T-cell (primary cell): ENCODE measurements around the gene TAP2. TPM values are rescaled to one million over a fixed set of nuclear protein-coding genes. Genes with fewer than 3 reads are reported as not detected.
A peak's percentile ranks its signal among the peaks of the same experiment; 100 is the strongest.

Experiments
- ATAC-seq, 4 experiments: fragments of 200-7000 bp in 3 of 4; fragments of 150-1000 bp in 1 of 4; cut with Tn5 transposase; replicated peaks in 1 of 4; 1 replicate in 3 of 4; 2 replicates in 1 of 4; pipeline ENCODE4 v1.10.0; 2021; ENCODE audit warnings: moderate library complexity in 3 of 4, mild to moderate bottlenecking in 2 of 4, moderate number of reproducible peaks in 1 of 4
- CTCF ChIA-PET, 2 donors: fragments of 300-600 bp; sonication (Branson Sonifier 250); formaldehyde crosslinking; loops; one replicate each; lab custom pipeline; 2022; ENCODE audit warnings: antibody characterized with exemption in 2 of 2; lab: Charles Lee
- POLR2A ChIA-PET, 2 donors: fragments of 300-600 bp; sonication (Branson Sonifier 250); formaldehyde crosslinking; loops; one replicate each; lab custom pipeline; 2022; ENCODE audit warnings: antibody characterized with exemption in 2 of 2; lab: Charles Lee
- DNase-seq, 35 experiments: peaks; one replicate each; pipeline versions ENCODE4 v3.0.0 to v3.0.0-alpha.2; 2013 to 2023
- H3K27ac ChIP-seq: one replicate; pipeline ENCODE4 v1.5.1; 2013; ENCODE audit warnings: low read length
- H3K27me3 ChIP-seq, 2 experiments: replicated peaks in 1 of 2; 1 replicate in 1 of 2; 2 replicates in 1 of 2; pipeline versions ENCODE4 v1.6.1 to v1.7.0; 2013; ENCODE audit warnings: low read length in 1 of 2, mixed read lengths in 1 of 2; ENCODE audit not compliant: control insufficient read depth in 2 of 2, insufficient read depth in 2 of 2; ENCODE audit errors: extremely low read depth in 1 of 2
- H3K36me3 ChIP-seq, 2 donors: 1 replicate in 1 of 2; 2 replicates in 1 of 2; pipeline versions ENCODE4 v1.6.1 to v1.7.0; 2013; ENCODE audit warnings: low read length in 1 of 2; ENCODE audit not compliant: control insufficient read depth in 2 of 2, insufficient read depth in 1 of 2; ENCODE audit errors: extremely low read depth in 1 of 2
- H3K4me1 ChIP-seq, 2 experiments: 1 replicate in 1 of 2; 2 replicates in 1 of 2; pipeline versions ENCODE4 v1.6.1 to v1.7.0; 2013; ENCODE audit warnings: low read length in 2 of 2, mixed read lengths in 1 of 2; ENCODE audit not compliant: insufficient read depth in 2 of 2, control insufficient read depth in 1 of 2; ENCODE audit errors: extremely low read depth in 1 of 2
- H3K4me3 ChIP-seq, 2 donors: 1 replicate in 1 of 2; 2 replicates in 1 of 2; pipeline versions ENCODE4 v1.5.1 to v1.7.0; 2013; ENCODE audit warnings: mild to moderate bottlenecking in 2 of 2, low read length in 1 of 2, moderate library complexity in 1 of 2; ENCODE audit not compliant: control insufficient read depth in 1 of 2; ENCODE audit errors: extremely low read depth in 1 of 2
- H3K9me3 ChIP-seq: 2 replicates; pipeline ENCODE4 v1.7.0; 2013
- H3K27ac Mint-ChIP-seq, 2 donors: one replicate each; pipeline ENCODE4 v1.8.0; 2020 to 2021; ENCODE audit warnings: mild to moderate bottlenecking in 2 of 2, mixed read lengths in 2 of 2
- H3K27me3 Mint-ChIP-seq, 2 donors: one replicate each; pipeline ENCODE4 v1.8.0; 2021 to 2022; ENCODE audit warnings: mixed read lengths in 2 of 2
- H3K36me3 Mint-ChIP-seq: one replicate; pipeline ENCODE4 v1.8.0; 2021; ENCODE audit warnings: mixed read lengths
- H3K4me1 Mint-ChIP-seq, 3 donors: one replicate each; pipeline ENCODE4 v1.8.0; 2020 to 2022; ENCODE audit warnings: mixed read lengths in 3 of 3, mild to moderate bottlenecking in 1 of 3
- H3K4me3 Mint-ChIP-seq, 3 donors: one replicate each; pipeline ENCODE4 v1.8.0; 2020 to 2022; ENCODE audit warnings: mild to moderate bottlenecking in 3 of 3, mixed read lengths in 3 of 3, moderate library complexity in 3 of 3
- H3K9me3 Mint-ChIP-seq, 3 donors: one replicate each; pipeline ENCODE4 v1.8.0; 2020 to 2022; ENCODE audit warnings: mixed read lengths in 3 of 3
- WGBS: methylation state at CpG from one replicate; pipeline ENCODE4 v1.1.5; 2013; ENCODE audit warnings: missing lambda C conversion rate; ENCODE audit not compliant: insufficient coverage; 5-methylcytosine and 5-hydroxymethylcytosine counted together
- total RNA-seq, 35 experiments: library from RNA in 6 of 35; stranded (reverse) in 6 of 35; fragments of 120-200 nt in 1 of 35; gene quantifications; one replicate each; pipeline versions ENCODE4 v1.2.1 to v1.2.4 and lab custom pipeline; 2013 to 2026

TAP2 gene
- total RNA-seq, 5 donors from 2014 or later (not counting 1 experiment from before 2014, with no cell fraction given), result 116 to 147 (median 140) TPM

DNA sequence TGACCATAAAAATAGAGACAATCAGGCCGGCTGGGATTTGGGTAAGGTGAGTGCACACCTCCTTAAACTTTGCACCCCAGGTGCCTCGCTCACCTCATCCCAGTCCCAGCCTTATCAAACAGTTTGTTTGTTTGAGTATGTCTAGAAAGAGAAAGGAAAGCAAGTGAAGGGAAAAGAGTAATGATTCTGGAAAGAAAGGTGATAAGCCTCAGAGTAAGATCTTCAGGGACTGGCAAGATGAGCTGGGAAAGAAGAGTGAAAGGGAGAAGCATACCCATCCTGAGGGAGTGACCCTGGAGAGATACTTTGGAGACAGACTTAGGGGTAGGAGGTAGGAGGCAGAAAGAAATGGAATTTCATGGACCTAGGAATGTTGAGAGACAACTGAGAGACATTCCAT is 1.7 kb downstream of the TAP2 start:
- peaks cover 17 to 67% of the 10 kb centered on the region in 2 donors for H3K36me3 ChIP-seq
- H3K4me1 ChIP-seq, result peaks cover 25 to 56% of the 10 kb centered on the region in 2 experiments
- no peak overlapping the region for H3K4me3 ChIP-seq
- DNase-seq (no peak), ATAC-seq (no peak)
- Mint-ChIP-seq H3K4me3 (peak overlapping the region; percentile 72 to 92 (median 84)), H3K27me3 (no peaks in the 10 kb centered on the region), H3K36me3 (peaks cover 61% of the 10 kb centered on the region), H3K27ac (peak overlapping the region; percentile 78 to 100), H3K4me1 (peaks cover 55 to 86% (median 85%) of the 10 kb centered on the region in 3 donors), H3K9me3 (no peaks in the 10 kb centered on the region)
- no peak overlapping the region for H3K27ac ChIP-seq
- H3K9me3 ChIP-seq, result no peaks in the 10 kb centered on the region
- WGBS, result no CpG with 5 or more reads among the region's 2 CpGs
- ChIA-PET CTCF (interaction anchor here in 1 of 2 donors (3.2 to 3.9 kb wide), 2 partner anchors 10 to 33 kb away, joined by 20 to 207 read pairs; no protein-coding TSS in a partner anchor), POLR2A (interaction anchor here (0.9 to 2.0 kb wide), 2 partner anchors 14 to 135 kb away, joined by 3 to 9 read pairs; no protein-coding TSS in a partner anchor)
- no peaks in the 10 kb centered on the region for H3K27me3 ChIP-seq

GRCh38 chr6:32835167-32835893 is 3.2 kb downstream of the TAP2 start:
- DNase-seq (no peak), ATAC-seq (no peak)
- peaks cover 13 to 41% of the 10 kb centered on the region in 2 experiments for H3K4me1 ChIP-seq
- Mint-ChIP-seq H3K4me1 (peaks cover 49 to 78% (median 73%) of the 10 kb centered on the region in 3 donors), H3K9me3 (no peaks in the 10 kb centered on the region), H3K4me3 (peak overlapping the region; percentile 17 to 47 (median 32)), H3K36me3 (peaks cover 61% of the 10 kb centered on the region), H3K27me3 (no peaks in the 10 kb centered on the region), H3K27ac (peak overlapping the region; percentile 66 to 68)
- peaks cover 17 to 66% of the 10 kb centered on the region in 2 donors for H3K36me3 ChIP-seq
- ChIA-PET CTCF (interaction anchor here in 1 of 2 donors (0.9 to 1.6 kb wide), 2 partner anchors 10 to 33 kb away, joined by 3 to 7 read pairs; no protein-coding TSS in a partner anchor), POLR2A (no interaction called here)
- WGBS, result 97% methylated on average over 9 of the region's 16 CpGs
- no peaks in the 10 kb centered on the region for H3K27me3 ChIP-seq
- H3K27ac ChIP-seq, result no peak overlapping the region
- H3K4me3 ChIP-seq, result no peak overlapping the region
- no peaks in the 10 kb centered on the region for H3K9me3 ChIP-seq

GRCh38 chr6:32833664-32834063 is 4.9 kb downstream of the TAP2 start:
- Mint-ChIP-seq H3K4me3 (no peak overlapping the region), H3K4me1 (peaks cover 45 to 61% (median 60%) of the 10 kb centered on the region in 3 donors), H3K36me3 (peaks cover 73% of the 10 kb centered on the region), H3K9me3 (no peaks in the 10 kb centered on the region), H3K27ac (peak overlapping the region in 1 of 2 donors; percentile 36), H3K27me3 (no peaks in the 10 kb centered on the region)
- Histone ChIP-seq H3K4me1 (peaks cover 11 to 29% of the 10 kb centered on the region in 2 experiments), H3K27ac (no peak overlapping the region), H3K4me3 (no peak overlapping the region), H3K36me3 (peaks cover 25 to 81% of the 10 kb centered on the region in 2 donors), H3K27me3 (no peaks in the 10 kb centered on the region), H3K9me3 (no peaks in the 10 kb centered on the region)
- 100% methylated on average over 1 of the region's 5 CpGs for WGBS
- ChIA-PET POLR2A (interaction anchor here in 1 of 2 donors (1.0 kb wide), 1 partner anchor 138 kb away, joined by 3 read pairs; no protein-coding TSS in a partner anchor), CTCF (interaction anchor here in 1 of 2 donors (0.9 kb wide), 1 partner anchor 12 kb away, joined by 3 read pairs; no protein-coding TSS in a partner anchor)
- ATAC-seq (no peak), DNase-seq (peak in 1 of 35 experiments; percentile 25)

DNA sequence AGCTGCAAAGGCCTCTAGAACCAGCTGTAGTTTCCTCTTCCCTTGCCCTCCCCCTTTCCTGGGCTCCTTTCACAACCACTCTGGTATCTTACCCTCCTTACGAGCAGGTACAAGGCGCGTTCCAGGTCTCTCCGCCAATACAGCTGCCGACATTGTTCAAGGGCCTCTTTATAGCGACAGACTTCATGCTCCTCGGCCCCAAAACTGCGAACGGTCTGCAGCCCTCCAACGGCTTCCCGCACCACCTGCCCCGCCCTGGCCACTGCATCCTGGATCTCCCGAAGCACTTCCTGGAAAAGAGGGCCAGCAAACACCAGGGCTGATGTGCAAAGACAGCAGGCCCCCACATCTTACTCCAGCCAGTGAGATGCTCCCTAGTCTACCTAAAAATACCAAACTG is 6.0 kb downstream of the TAP2 start:
- Histone ChIP-seq H3K27ac (no peak overlapping the region), H3K4me3 (no peak overlapping the region), H3K27me3 (no peaks in the 10 kb centered on the region), H3K36me3 (peaks cover 25 to 91% of the 10 kb centered on the region in 2 donors), H3K4me1 (peaks cover 10 to 22% of the 10 kb centered on the region in 2 experiments), H3K9me3 (no peaks in the 10 kb centered on the region)
- WGBS, result 94% methylated on average over 11 of the region's 13 CpGs
- ATAC-seq (no peak), DNase-seq (no peak)
- Mint-ChIP-seq H3K36me3 (peaks cover 75% of the 10 kb centered on the region), H3K27me3 (no peaks in the 10 kb centered on the region), H3K4me1 (peaks cover 43 to 60% (median 57%) of the 10 kb centered on the region in 3 donors), H3K27ac (peak overlapping the region in 1 of 2 donors; percentile 33), H3K9me3 (no peaks in the 10 kb centered on the region), H3K4me3 (no peak overlapping the region)
- ChIA-PET POLR2A (no interaction called here), CTCF (no interaction called here)

GRCh38 chr6:32830936-32831335 is 7.6 kb downstream of the TAP2 start:
- ATAC-seq (no peak), DNase-seq (no peak)
- WGBS, result 92% methylated on average over 2 of the region's 5 CpGs
- H3K4me1 ChIP-seq, result peaks cover 4 to 9% of the 10 kb centered on the region in 2 experiments
- no peaks in the 10 kb centered on the region for H3K9me3 Mint-ChIP-seq
- CTCF ChIA-PET, result no interaction called here
- no peaks in the 10 kb centered on the region for H3K27me3 ChIP-seq
- H3K27ac ChIP-seq, result no peak overlapping the region
- peaks cover 27 to 44% (median 43%) of the 10 kb centered on the region in 3 donors for H3K4me1 Mint-ChIP-seq
- H3K4me3 ChIP-seq, result no peak overlapping the region
- peak overlapping the region; percentile 46 to 75 for H3K27ac Mint-ChIP-seq
- no peak overlapping the region for H3K4me3 Mint-ChIP-seq
- no peaks in the 10 kb centered on the region for H3K9me3 ChIP-seq
- H3K27me3 Mint-ChIP-seq, result no peaks in the 10 kb centered on the region
- H3K36me3 Mint-ChIP-seq, result peaks cover 67% of the 10 kb centered on the region
- peaks cover 20 to 87% of the 10 kb centered on the region in 2 donors for H3K36me3 ChIP-seq
- POLR2A ChIA-PET, result no interaction called here

DNA sequence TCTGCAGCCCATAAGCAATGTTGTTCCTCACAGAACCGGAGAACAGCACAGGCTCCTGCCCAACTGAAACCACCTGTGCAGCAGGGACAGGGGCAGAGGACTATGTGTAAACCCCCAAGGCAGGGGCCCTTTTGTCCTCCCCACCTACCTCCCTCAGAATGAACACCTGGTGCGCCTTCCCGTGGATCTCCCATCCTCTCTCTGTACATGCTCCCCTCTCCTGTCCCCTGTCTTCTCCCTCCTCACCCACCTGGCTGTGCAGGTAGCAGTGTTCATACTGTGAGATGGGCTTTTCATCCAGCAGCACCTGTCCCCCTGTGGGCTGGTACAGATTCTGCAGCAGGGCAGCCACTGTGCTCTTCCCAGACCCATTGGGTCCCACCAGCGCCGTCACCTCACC is 8.5 kb downstream of the TAP2 start:
- H3K4me1 Mint-ChIP-seq, result peaks cover 18 to 35% (median 34%) of the 10 kb centered on the region in 3 donors
- 97% methylated on average over 3 of the region's 5 CpGs for WGBS
- H3K9me3 Mint-ChIP-seq, result no peaks in the 10 kb centered on the region
- Histone ChIP-seq H3K4me1 (peaks cover 1 to 4% of the 10 kb centered on the region in 2 experiments), H3K36me3 (peaks cover 15 to 79% of the 10 kb centered on the region in 2 donors), H3K9me3 (no peaks in the 10 kb centered on the region), H3K4me3 (no peak overlapping the region), H3K27ac (no peak overlapping the region), H3K27me3 (no peaks in the 10 kb centered on the region)
- DNase-seq, result no peak
- POLR2A ChIA-PET, result no interaction called here
- no peak for ATAC-seq
- CTCF ChIA-PET, result interaction anchor here in 1 of 2 donors (1.6 kb wide), 1 partner anchor 8 kb away, joined by 3 read pairs; the partner anchor contains the start of gene TAP2
- no peak overlapping the region for H3K4me3 Mint-ChIP-seq
- H3K36me3 Mint-ChIP-seq, result peaks cover 59% of the 10 kb centered on the region
- peak overlapping the region in 1 of 2 donors; percentile 64 for H3K27ac Mint-ChIP-seq
- no peaks in the 10 kb centered on the region for H3K27me3 Mint-ChIP-seq
